Astrocyte of the spinal cord (primary cell): ENCODE results near the gene MTERF1.
"Not testable (repeated sequence)": the region's sequence is repeated elsewhere in the genome, so short reads cannot be mapped to it uniquely, and the experiment has no call there.

ENCODE experiments used
- DNase-seq: peaks from one replicate; pipeline ENCODE4 v3.0.0; 2011; ENCODE audit warnings: low read depth, low spot score
- H3K4me3 ChIP-seq: 2 replicates; pipeline ENCODE4 v1.5.1; 2011; ENCODE audit warnings: low read depth, mild to moderate bottlenecking, low read length, moderate library complexity
- CTCF ChIP-seq: IDR thresholded peaks from 2 replicates; pipeline ENCODE4 v1.5.1; 2012; ENCODE audit warnings: low read depth, mild to moderate bottlenecking, low read length, inconsistent platforms
- in situ Hi-C: cut with HindIII; loops from 2 replicates; pipeline ENCODE4 v1.10.0; 2017; ENCODE audit warnings: low sequenced_read_pairs

MTERF1 gene

GRCh38 chr7:91869661-91870060 is 10.8 kb downstream of the MTERF1 start:
- in situ Hi-C loops: no loop called here
- no peak for DNase-seq
- no peak overlapping the region for H3K4me3 ChIP-seq
- TF ChIP-seq CTCF: no peak

GRCh38 chr7:91866599-91867148 is 13.8 kb downstream of the MTERF1 start:
- no peak for TF ChIP-seq CTCF
- H3K4me3 ChIP-seq: no peak overlapping the region
- no peak for DNase-seq
- in situ Hi-C loops: no loop called here

GRCh38 chr7:91865511-91865910 is 15.0 kb downstream of the MTERF1 start:
- TF ChIP-seq CTCF: no peak

GRCh38 chr7:91864604-91865003 is 15.9 kb downstream of the MTERF1 start:
- H3K4me3 ChIP-seq, in situ Hi-C loops, DNase-seq: not testable (repeated sequence)

More at GRCh38 chr7:91865511-91865910, 15.0 kb downstream of the MTERF1 start:
- H3K4me3 ChIP-seq: no peak overlapping the region
- DNase-seq: no peak
- in situ Hi-C loops: no loop called here

GRCh38 chr7:91864070-91864469 is 16.4 kb downstream of the MTERF1 start:
- no peak for DNase-seq
- in situ Hi-C loops: no loop called here
- no peak for TF ChIP-seq CTCF
- H3K4me3 ChIP-seq: no peak overlapping the region

- H3K4me3 ChIP-seq: no peak overlapping the region
- no peak for DNase-seq
- TF ChIP-seq CTCF: peak; percentile 21
- in situ Hi-C loops: no loop called here
These were observed 28.2 kb downstream of the MTERF1 start for GRCh38 chr7:91852263-91852741.

- no peak for TF ChIP-seq CTCF
- H3K4me3 ChIP-seq: no peak overlapping the region
- DNase-seq: peak; percentile 27
- in situ Hi-C loops: no loop called here
These were observed 30.0 kb downstream of the MTERF1 start for GRCh38 chr7:91850455-91850854.
